Stimulated activated CD8-positive, alpha-beta memory T cell treated with anti-CD3 and anti-CD28 coated beads, Interleukin-15, amount 100 ng/mL, for 24 hours (primary cell): Measurements from ENCODE around the gene AFG3L2.
A peak's percentile ranks its signal among the peaks of the same experiment; 100 is the strongest.
"Not testable (repeated sequence)": the region's sequence is repeated elsewhere in the genome, so short reads cannot be mapped to it uniquely, and the experiment has no call there.

Experiments
- DNase-seq: peaks from one replicate; pipeline ENCODE4 v3.0.0-alpha.2; 2020; ENCODE audit warnings: low read depth

Gene AFG3L2

GRCh38 chr18:12376754-12377555, at the start of gene AFG3L2:
Gene AFG3L2 (minus strand): TSS chr18:12377227. CDS start chr18:12377082, 145 bp downstream.
- DNase-seq: peak; percentile 100

GRCh38 chr18:12424252-12424651, 47.2 kb upstream of the AFG3L2 start:
- no peak for DNase-seq

GRCh38 chr18:12423820-12424219, 46.8 kb upstream of the AFG3L2 start:
- DNase-seq: no peak

- DNase-seq: no peak
These were observed 46.4 kb upstream of the AFG3L2 start for GRCh38 chr18:12423393-12423792.

GRCh38 chr18:12422936-12423335, 45.9 kb upstream of the AFG3L2 start:
- no peak for DNase-seq

GRCh38 chr18:12421732-12422131, 44.7 kb upstream of the AFG3L2 start:
- no peak for DNase-seq

- no peak for DNase-seq
These were observed 43.9 kb upstream of the AFG3L2 start for GRCh38 chr18:12420821-12421421.

DNA sequence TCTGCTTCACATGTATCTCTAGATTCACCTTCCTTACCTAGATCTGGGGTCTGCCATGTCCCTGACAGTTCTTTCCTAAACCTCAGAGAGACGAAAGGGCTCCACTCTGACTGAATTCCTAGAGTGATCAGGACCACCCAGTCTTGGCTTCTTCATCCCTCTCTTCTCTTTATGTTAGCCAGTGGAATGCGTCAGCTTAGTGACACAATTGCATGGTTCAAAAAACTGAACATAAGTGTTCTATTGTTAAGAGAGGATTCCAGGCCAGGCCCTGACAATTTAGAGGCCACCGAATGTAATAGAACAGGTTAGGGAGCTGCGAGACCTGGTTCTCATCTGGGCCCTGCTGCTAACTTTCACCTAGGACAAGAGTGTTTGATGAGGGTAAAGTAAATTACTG, 40.7 kb upstream of the AFG3L2 start:
- DNase-seq: no peak

- no peak for DNase-seq
These were observed 39.2 kb upstream of the AFG3L2 start for GRCh38 chr18:12416098-12416729.

DNA sequence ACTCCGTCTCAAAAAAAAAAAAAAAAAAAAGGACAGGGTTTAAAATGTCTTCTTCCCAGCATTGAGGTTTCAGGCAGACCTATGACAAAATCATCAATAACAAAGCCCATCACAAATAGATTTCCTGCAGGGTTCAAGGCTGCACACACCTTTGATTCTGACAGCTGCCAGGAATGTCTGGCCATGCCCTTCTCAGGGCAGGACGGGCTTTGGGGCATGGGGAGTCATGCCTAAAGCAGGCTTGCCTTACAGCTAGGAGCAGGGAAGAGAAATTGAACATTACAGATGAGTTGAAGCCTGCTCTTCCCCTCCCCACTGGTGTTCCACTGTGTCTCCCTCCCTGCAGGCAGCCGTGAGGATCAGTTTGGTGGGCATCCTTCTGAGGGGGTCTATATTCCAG, 34.4 kb upstream of the AFG3L2 start:
- no peak for DNase-seq

DNA sequence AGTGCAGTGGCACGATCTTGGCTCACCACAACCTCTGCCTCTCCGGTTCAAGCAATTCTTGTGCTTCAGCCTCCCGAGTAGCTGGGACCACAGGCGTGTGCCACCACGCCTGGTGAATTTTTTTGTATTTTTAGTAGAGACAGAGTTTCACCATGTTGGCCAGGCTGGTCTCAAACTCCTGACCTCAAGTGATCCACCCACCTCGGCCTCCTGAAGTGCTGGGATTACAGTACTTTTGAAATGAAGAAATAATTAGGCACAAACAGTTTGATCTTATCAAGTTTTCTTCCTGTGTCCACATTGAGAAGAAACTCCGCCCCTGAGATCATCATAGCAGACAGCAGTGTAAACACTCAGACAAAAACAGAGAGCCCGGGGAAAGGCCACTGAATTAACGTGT, 33.7 kb upstream of the AFG3L2 start:
- DNase-seq: not testable (repeated sequence)

DNA sequence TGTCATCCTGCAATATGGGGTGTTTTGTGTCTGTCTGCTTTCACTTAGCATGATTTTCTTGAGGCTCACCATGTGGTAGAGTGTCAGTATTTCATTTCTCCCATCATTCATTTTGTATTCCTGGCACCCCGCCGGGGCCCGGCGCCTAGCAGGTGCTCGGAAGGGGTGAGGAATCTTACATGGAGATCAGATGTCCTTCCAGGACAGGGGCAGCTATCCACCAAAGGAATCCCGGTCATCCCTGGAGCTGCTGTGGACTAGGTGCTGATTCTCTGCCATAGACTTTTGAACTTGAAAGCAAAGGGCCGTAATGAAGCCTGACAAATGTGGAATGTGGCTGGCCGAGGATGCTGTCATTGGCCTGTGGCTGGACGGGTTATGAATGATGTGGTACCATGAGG, 33.1 kb upstream of the AFG3L2 start:
- no peak for DNase-seq

GRCh38 chr18:12409469-12409868, 32.4 kb upstream of the AFG3L2 start:
- DNase-seq: no peak

GRCh38 chr18:12408247-12408869, 31.3 kb upstream of the AFG3L2 start:
- DNase-seq: no peak

DNA sequence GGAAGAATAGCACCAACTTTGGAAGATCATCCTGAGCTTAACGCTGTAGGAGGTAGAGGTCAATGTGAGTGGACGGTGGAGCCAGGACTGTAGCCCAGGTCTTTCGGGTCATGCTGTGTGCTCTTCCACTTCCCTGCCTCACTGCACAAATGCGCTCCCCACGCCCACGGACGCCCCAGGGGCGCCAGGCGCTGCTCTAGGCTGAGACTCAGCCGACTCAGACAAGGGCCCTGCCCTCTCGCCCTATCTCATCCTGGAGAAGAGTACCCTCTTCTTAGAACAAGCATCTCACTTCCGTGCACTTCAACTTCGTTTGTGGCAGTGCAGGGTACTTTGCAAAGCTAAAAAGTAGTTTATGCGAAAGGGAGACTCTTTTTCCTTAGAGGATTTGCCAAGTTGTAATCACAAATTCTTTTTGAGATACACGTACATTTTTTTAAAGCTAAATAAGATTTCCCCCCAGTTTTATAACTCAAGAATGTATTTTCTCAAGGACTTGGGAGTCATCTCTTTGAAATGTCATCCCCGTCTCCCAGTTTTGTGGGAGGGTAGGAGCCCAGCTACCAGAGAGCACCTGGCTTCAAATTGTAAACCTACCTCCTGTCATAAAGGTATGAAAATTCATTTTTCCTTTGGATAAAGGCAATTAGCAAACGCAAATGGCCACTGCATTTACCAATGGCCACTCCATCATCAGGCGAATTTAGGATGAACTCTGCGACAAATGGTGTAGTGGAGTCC, 29.5 kb upstream of the AFG3L2 start:
- DNase-seq: no peak

DNA sequence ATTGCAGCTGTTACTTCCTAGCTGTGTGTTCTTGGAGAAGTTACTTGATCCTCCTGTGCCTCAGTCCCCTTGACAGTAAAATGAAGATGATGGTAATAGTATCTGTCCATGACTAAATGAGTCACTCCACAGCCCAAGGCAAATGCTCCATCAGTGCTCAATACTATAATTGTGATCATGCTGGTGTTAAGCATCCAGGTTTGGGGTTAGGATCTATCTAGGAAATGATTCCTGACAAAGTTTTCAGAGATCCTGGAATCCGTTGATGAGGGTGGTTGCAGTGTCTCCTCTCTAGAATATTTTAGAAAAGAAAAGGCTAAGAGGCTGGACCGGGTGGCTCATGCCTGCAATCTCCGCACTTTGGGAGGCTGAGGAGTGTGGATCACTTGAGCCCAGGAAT, 28.0 kb upstream of the AFG3L2 start:
- no peak for DNase-seq

DNA sequence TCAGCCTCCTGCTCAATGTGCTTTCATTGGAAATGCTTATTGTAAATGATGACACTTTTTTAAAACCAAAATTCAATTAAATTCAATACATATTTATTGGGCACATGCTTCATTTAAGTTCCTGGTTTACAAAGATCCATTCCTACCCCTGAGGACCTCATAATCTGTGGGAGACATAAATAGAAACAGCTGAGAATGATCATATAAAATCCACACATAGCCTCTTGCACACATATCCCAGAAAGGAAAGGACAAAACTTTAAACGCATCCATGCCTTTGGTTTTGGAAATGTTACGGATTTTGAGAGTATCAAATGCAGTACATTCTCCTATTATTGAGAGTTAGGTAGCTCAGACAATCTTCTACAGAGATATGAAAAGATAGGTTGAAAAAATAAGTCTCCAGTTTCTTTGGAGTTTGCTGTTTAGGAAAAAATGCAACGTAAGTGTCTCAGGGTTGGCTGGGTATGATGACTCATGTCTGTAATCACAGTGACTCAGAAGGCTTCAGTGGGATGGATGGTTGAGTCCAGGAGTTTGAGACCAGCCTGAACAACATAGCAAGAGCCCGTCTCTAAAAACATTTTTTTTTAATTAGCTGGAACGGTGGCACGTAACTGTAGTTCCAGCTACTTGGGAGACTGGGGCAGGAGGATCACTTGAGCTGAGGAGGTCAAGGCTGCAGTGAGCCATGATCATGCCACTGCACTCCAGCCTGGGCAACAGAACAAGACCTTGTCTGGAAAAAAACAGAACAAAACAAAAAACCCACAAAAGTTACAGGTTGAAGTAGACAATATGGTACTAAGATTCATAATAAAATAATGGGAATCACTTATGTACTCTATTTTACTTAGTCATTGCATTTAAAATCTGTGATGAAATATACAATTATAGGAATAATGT, 26.8 kb upstream of the AFG3L2 start:
- no peak for DNase-seq

DNA sequence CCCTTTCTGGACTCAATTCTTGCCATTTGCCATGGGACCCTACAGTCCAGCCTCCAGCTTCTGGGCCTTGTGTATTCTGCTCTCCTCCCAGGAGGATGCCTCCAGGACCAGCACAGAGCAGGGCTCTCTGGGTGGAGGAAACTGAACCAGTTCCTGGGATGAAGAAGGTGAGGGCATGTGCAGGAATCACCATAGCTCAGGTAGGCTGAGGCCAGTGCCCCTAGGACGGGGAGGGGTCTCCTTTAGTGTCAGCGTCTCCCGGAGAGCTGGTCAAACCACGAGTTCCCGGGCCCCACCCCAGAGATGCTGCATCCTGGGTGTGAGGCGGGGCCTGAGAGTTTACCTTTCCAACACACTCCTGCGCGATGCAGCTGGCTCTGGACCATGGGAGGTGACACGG, 24.9 kb upstream of the AFG3L2 start:
- DNase-seq: no peak

DNA sequence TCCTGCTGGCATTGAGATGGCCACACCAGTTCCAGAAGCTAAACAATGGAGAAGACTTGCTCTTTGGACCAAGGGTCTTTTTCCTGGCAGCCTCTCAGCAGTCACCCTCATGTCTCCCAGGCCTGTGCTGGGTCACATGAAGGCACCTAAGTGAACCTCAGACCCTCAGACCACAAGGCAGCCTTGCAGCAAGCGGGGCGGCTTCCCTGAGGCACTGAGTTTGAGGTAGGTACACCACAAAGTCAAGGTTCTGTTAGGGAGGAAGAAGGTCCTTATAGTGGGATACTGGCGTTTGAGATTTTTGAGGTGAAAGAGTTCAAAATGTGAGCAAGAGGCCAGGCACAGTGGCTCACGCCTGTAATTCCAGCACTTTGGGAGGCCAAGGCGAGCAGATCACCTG, 22.2 kb upstream of the AFG3L2 start:
- no peak for DNase-seq

DNA sequence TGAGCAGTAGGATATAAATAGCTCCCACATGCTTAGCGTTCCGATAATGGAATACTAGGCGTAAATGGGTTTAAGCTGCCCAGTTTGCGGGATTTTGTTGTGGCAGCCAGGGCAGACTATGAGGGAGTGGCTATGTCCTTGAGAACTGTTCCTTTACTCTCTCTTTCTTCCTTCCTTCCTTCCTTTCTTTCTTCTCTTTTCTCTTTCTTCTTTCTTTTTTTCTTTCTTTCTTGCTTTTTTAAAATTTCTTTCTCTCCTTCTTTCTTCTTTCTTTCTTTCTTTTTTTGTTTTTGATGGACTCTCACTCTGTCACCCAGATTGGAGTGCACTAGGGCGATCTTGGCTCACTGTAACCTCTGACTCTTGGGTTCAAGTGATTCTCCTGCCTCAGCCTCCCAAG, 21.6 kb upstream of the AFG3L2 start:
- no peak for DNase-seq

- DNase-seq: no peak
These were observed 20.8 kb upstream of the AFG3L2 start for GRCh38 chr18:12397793-12398192.
